ENCODE data around the gene ACSL1.

ACSL1 gene

GRCh38 chr4:184775854-184776555 is 49.8 kb downstream of the ACSL1 start:
- H3K27ac ChIP-seq = no peak overlapping the region
- TF ChIP-seq CTCF (IDR thresholded peaks at IDR 0.05) (no peak), ZFX (IDR thresholded peaks at IDR 0.05; ENCODE audit: borderline replicate concordance) (no peak)

DNA sequence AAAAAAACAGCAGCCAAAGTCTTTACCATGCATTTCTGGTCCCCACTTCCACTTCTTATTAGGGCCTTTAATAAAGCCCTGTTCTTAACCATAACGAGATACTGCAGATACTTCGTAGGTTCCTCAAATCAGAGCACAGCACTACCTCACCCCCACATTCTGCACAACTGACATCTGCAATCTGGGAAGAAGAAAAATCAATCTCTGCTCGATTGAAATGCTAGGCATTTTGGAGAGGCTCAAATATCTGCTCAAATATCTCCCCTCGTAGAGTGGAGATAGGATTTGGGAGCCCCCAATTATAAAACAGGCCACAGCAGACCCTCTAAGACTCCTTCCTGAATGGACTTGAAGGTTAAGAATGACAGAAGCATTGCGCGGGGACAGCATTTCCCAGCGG is 51.6 kb downstream of the ACSL1 start:
- TF ChIP-seq CTCF (IDR thresholded peaks at IDR 0.05) = no peak
- no peak for TF ChIP-seq ZFX (IDR thresholded peaks at IDR 0.05; ENCODE audit: borderline replicate concordance)
- no peak overlapping the region for H3K27ac ChIP-seq

- TF ChIP-seq CTCF (IDR thresholded peaks at IDR 0.05) = no peak
- no peak for TF ChIP-seq ZFX (IDR thresholded peaks at IDR 0.05; ENCODE audit: borderline replicate concordance)
Measured at GRCh38 chr4:184771416-184771815, 54.4 kb downstream of the ACSL1 start.

GRCh38 chr4:184769141-184769765 is 56.5 kb downstream of the ACSL1 start:
- H3K27ac ChIP-seq = no peak overlapping the region
- TF ChIP-seq CTCF (IDR thresholded peaks at IDR 0.05) (no peak), ZFX (IDR thresholded peaks at IDR 0.05; ENCODE audit: borderline replicate concordance) (no peak)

More at GRCh38 chr4:184771416-184771815, 54.4 kb downstream of the ACSL1 start:
- no peak overlapping the region for H3K27ac ChIP-seq

DNA sequence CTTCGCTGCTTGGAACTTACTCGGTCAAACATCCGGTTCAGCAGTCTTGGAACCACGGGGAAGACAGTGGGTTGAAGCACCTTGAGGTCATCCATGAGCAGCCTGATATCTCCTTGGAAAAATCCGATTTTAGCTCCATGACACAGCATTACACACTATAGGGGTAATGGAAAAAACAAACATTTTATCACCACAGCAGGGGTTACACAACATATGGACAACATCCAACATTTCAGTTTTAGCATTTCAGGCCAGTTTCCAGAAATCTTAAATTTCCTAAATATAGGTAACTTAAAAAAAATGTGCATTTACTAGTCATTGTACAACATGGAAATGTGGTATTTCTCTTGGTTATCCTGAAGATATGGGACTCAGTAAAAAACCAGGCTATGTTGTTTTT is 57.5 kb downstream of the ACSL1 start:
- TF ChIP-seq ZFX (IDR thresholded peaks at IDR 0.05; ENCODE audit: borderline replicate concordance) (no peak), CTCF (IDR thresholded peaks at IDR 0.05) (no peak)
- no peak overlapping the region for H3K27ac ChIP-seq

GRCh38 chr4:184766446-184766845 is 59.3 kb downstream of the ACSL1 start:
- H3K27ac ChIP-seq = no peak overlapping the region
- TF ChIP-seq CTCF (IDR thresholded peaks at IDR 0.05) = no peak
- no peak for TF ChIP-seq ZFX (IDR thresholded peaks at IDR 0.05; ENCODE audit: borderline replicate concordance)
